GM12878 (cell line): Measurements from ENCODE around the gene OTUD5. TPM values are rescaled to one million over a fixed set of nuclear protein-coding genes. Genes with fewer than 3 reads are reported as not detected.

Experiments
- ATAC-seq: fragments of 200-7000 bp; cut with Tn5 transposase; 3 replicates; pipeline ENCODE4 v1.9.1; 2020; ENCODE audit warnings: mild to moderate bottlenecking, moderate library complexity
- BruUV-seq: library from RNA; stranded (reverse); fragments of 400-500 nt; replicated peaks from 2 replicates; lab custom pipeline; 2021; lab: Mats Ljungman, UMichigan
- CTCF ChIA-PET: fragments of 300-600 bp; sonication (Branson Sonifier 250); formaldehyde crosslinking; extraction: SDS; loops from one replicate; lab custom pipeline; 2021; ENCODE audit warnings: inconsistent platforms; lab: Yijun Ruan, JAX
- POLR2A ChIA-PET: fragments of 350-600 bp; formaldehyde crosslinking; extraction: SDS; loops from one replicate; lab custom pipeline; 2021; ENCODE audit warnings: inconsistent platforms; lab: Charles Lee
- RAD21 ChIA-PET: fragments of 300-600 bp; sonication (Branson Sonifier 250); formaldehyde crosslinking; loops from one replicate; lab custom pipeline; 2023; ENCODE audit warnings: antibody characterized with exemption; ENCODE audit not compliant: unreplicated experiment; lab: Charles Lee
- SMC1A ChIA-PET: fragments of 300-600 bp; sonication (Branson Sonifier 250); formaldehyde crosslinking; loops from one replicate; lab custom pipeline; 2023; ENCODE audit not compliant: unreplicated experiment, uncharacterized antibody; lab: Charles Lee
- DNase-seq: peaks from one replicate; pipeline ENCODE4 v3.0.0-alpha.2; 2011; ENCODE audit warnings: low read depth, low spot score
- FAIRE-seq: peaks from 3 replicates; lab custom pipeline; 2011; peaks lifted over from hg19 to GRCh38; lab: Jason Lieb, UNC
- H2AFZ ChIP-seq: 2 replicates; pipeline ENCODE4 v1.6.0; 2011; ENCODE audit warnings: low read depth, low read length, control low read depth; ENCODE audit not compliant: control insufficient read depth
- H3K27ac ChIP-seq: 2 replicates; pipeline ENCODE4 v1.5.1; 2011; ENCODE audit warnings: control low read depth; ENCODE audit not compliant: control insufficient read depth, insufficient read depth
- H3K27me3 ChIP-seq, 2 experiments: replicated peaks in 1 of 2; 2 replicates each; pipeline versions ENCODE4 v1.6.0 to v1.6.1; 2011; ENCODE audit warnings: low read length in 1 of 2; ENCODE audit not compliant: control insufficient read depth in 2 of 2, insufficient read depth in 2 of 2
- H3K36me3 ChIP-seq, 2 experiments: 2 replicates each; pipeline ENCODE4 v1.5.1; 2011; ENCODE audit warnings: low read length in 1 of 2; ENCODE audit not compliant: control insufficient read depth in 2 of 2, insufficient read depth in 2 of 2
- H3K4me1 ChIP-seq: 2 replicates; pipeline ENCODE4 v1.6.1; 2011; ENCODE audit warnings: mild to moderate bottlenecking, low read length, moderate library complexity, mixed read lengths; ENCODE audit not compliant: control insufficient read depth, insufficient read depth
- H3K4me2 ChIP-seq: 2 replicates; pipeline ENCODE4 v1.6.0; 2011; ENCODE audit warnings: control low read depth; ENCODE audit not compliant: control insufficient read depth, insufficient read depth
- H3K4me3 ChIP-seq: fragments of 200-600 bp; sonication (generic); 2 replicates; pipeline ENCODE4 v1.5.1; 2016
- H3K79me2 ChIP-seq: 2 replicates; pipeline ENCODE4 v1.6.0; 2011; ENCODE audit warnings: low read length; ENCODE audit not compliant: control insufficient read depth, insufficient read depth
- H3K9ac ChIP-seq: 2 replicates; pipeline ENCODE4 v1.8.0; 2011; ENCODE audit warnings: low read length, control low read depth, mixed read lengths; ENCODE audit not compliant: control insufficient read depth, insufficient read depth
- H3K9me3 ChIP-seq: replicated peaks from 3 replicates; pipeline ENCODE4 v1.5.1; 2011; ENCODE audit warnings: mild to moderate bottlenecking, low read length; ENCODE audit not compliant: control insufficient read depth, insufficient read depth
- H4K20me1 ChIP-seq: 2 replicates; pipeline ENCODE4 v1.6.0; 2011; ENCODE audit not compliant: control insufficient read depth, insufficient read depth
- BACH1 ChIP-seq: fragments of 450-650 bp; IDR thresholded peaks from 2 replicates; pipeline ENCODE4 v1.6.1; 2017; ENCODE audit warnings: mild to moderate bottlenecking, borderline replicate concordance
- BCL3 ChIP-seq: IDR thresholded peaks from 2 replicates; pipeline ENCODE4 v1.6.1; 2011; ENCODE audit warnings: borderline replicate concordance, low read depth, mild to moderate bottlenecking, moderate library complexity, low read length; ENCODE audit not compliant: insufficient read depth, poor library complexity, severe bottlenecking
- CBFB ChIP-seq: IDR thresholded peaks from 2 replicates; pipeline ENCODE4 v1.6.1; 2016; ENCODE audit warnings: antibody characterized with exemption, low read depth
- FOS ChIP-seq: IDR thresholded peaks from 3 replicates; pipeline ENCODE4 v1.6.1; 2011; ENCODE audit warnings: borderline replicate concordance; ENCODE audit not compliant: insufficient read length; ENCODE audit errors: extremely low read depth
- FOXK2 ChIP-seq: fragments of 450-650 bp; IDR thresholded peaks from 2 replicates; pipeline ENCODE4 v1.6.1; 2017; ENCODE audit warnings: mild to moderate bottlenecking, moderate library complexity
- IKZF1 ChIP-seq: fragments of 450-650 bp; conservative IDR thresholded peaks from 2 replicates; pipeline ENCODE4 v1.6.1; 2017; ENCODE audit warnings: antibody characterized with exemption, mild to moderate bottlenecking
- IKZF2 ChIP-seq, 2 experiments: fragments of 450-650 bp; IDR thresholded peaks; 2 replicates each; pipeline ENCODE4 v1.6.1; 2017; ENCODE audit warnings: mild to moderate bottlenecking in 2 of 2, moderate library complexity in 2 of 2
- PML ChIP-seq: IDR thresholded peaks from 2 replicates; pipeline ENCODE4 v1.6.1; 2012; ENCODE audit warnings: low read length, inconsistent platforms
- RAD21 ChIP-seq: IDR thresholded peaks from 2 replicates; pipeline ENCODE4 v1.6.1; 2011; ENCODE audit warnings: mild to moderate bottlenecking, low read depth, low read length, moderate library complexity; ENCODE audit not compliant: insufficient read depth
- REST ChIP-seq: IDR thresholded peaks from 2 replicates; pipeline ENCODE4 v1.6.1; 2012; ENCODE audit warnings: mild to moderate bottlenecking, low read depth, low read length
- ZSCAN29 ChIP-seq: fragments of 450-650 bp; IDR thresholded peaks from 2 replicates; pipeline ENCODE4 v1.6.1; 2017; ENCODE audit warnings: mild to moderate bottlenecking, moderate library complexity
- WGBS: methylation state at CpG from one replicate; pipeline ENCODE4 v1.1.6; 2016; ENCODE audit warnings: low lambda C conversion rate; ENCODE audit not compliant: insufficient replicate concordance, insufficient coverage; ENCODE audit errors: missing lambda C conversion rate; 5-methylcytosine and 5-hydroxymethylcytosine counted together
- in situ Hi-C: fragments of 300-500 bp; cut with MboI; formaldehyde crosslinking; loops from 9 replicates; pipeline ENCODE4 v1.14.3; 2018; ENCODE audit warnings: mixed read lengths
- intact Hi-C: fragments of 100-400 bp; cut with micrococcal nuclease; formaldehyde crosslinking; loops from one replicate; pipeline ENCODE4 v1.14.2; 2022; ENCODE audit not compliant: unreplicated experiment
- polyA plus RNA-seq, 11 experiments: library from polyadenylated mRNA; depleted of rRNA in 4 of 11; unstranded in 6 of 11; stranded (reverse) in 5 of 11; fragments of >200 nt; fragmentation: Nextera tagmentation in 4 of 11; fragmentation: Illumina TruSeq in 1 of 11; extraction: Ambion mirVana in 4 of 11; extraction: Trizol in 1 of 11; gene quantifications; 1 replicate in 1 of 11; 2 replicates in 10 of 11; pipeline versions ENCODE4 v1.2.1 to v1.2.3, GENCODE V29; 2011 to 2016; ENCODE audit warnings: inconsistent platforms in 2 of 11, missing spikeins in 2 of 11, low read depth in 1 of 11
- total RNA-seq, 4 experiments: library from RNA; depleted of rRNA in 3 of 4; stranded (reverse); fragments of >200 nt in 3 of 4; fragmentation: Illumina TruSeq in 1 of 4; extraction: Trizol in 1 of 4; gene quantifications; 2 replicates each; pipeline versions ENCODE4 v1.2.1 to v1.2.3, GENCODE V29; 2013 to 2021

Gene OTUD5
- total and polyA plus RNA-seq, 10 of the 15 experiments (the other 5 are each of a cell fraction or from before 2014, with no cell fraction given): 2.0 to 50.3 (median 22.7) TPM

GRCh38 chrX:48919947-48920717 lies 37.3 kb downstream of the OTUD5 start (continued):
- TF ChIP-seq RAD21 (no peak), BACH1 (peak; percentile 23; the same call in 1 of the 2 replicates), REST (no peak)
- TF ChIP-seq, all 136 proteins: peak for 3

GRCh38 chrX:48919360-48919841 lies 38.0 kb downstream of the OTUD5 start:
- H3K27ac ChIP-seq: peak overlapping the region; percentile 51
- SMC1A ChIA-PET: interaction anchor here (2.3 kb wide), 1 partner anchor 18 kb away, joined by 12 read pairs; no protein-coding TSS in a partner anchor
- BruUV-seq: TSS peak; percentile 97
- peak overlapping the region; percentile 58 for H3K9ac ChIP-seq
- TF ChIP-seq IKZF1 (peak; percentile 13), CBFB (0 out of 2 replicates have a peak, but pooled peaks have one; percentile 7), IKZF2 (IDR thresholded peaks at IDR 0.05) (0 out of 4 replicates have a peak, but pooled peaks have one; percentile 8 to 36), ZSCAN29 (no peak), FOXK2 (no peak), BCL3 (peak; percentile 1), FOS (no peak), PML (peak; percentile 57; the same call in 1 of the 2 replicates)
- FAIRE-seq: peak; percentile 7
- CTCF ChIA-PET: interaction anchor here (1.0 to 1.6 kb wide), 3 partner anchors 18 to 26 kb away, joined by 3 to 8 read pairs (median 6); no protein-coding TSS in a partner anchor
- in situ Hi-C loops: no loop called here
- POLR2A ChIA-PET: interaction anchor here (0.6 to 2.9 kb wide), 3 partner anchors 20 to 236 kb away, joined by 3 to 21 read pairs (median 3); no protein-coding TSS in a partner anchor
- RAD21 ChIA-PET: interaction anchor here (0.6 to 1.0 kb wide), 4 partner anchors 13 to 20 kb away, joined by 3 to 5 read pairs (median 4); no protein-coding TSS in a partner anchor
- H3K36me3 ChIP-seq: no peaks in the 10 kb centered on the region; a peak in 1 of 4 replicates
- no peak overlapping the region for H2AFZ ChIP-seq
- peak overlapping the region; percentile 56; the same call in 1 of the 2 replicates for H3K4me2 ChIP-seq
- H3K79me2 ChIP-seq: peaks cover 38% of the 10 kb centered on the region
- peak; percentile 48 for ATAC-seq
- intact Hi-C loops: loop anchor here (1.0 to 5.0 kb wide), 3 partner anchors 18 to 123 kb away; partner anchors contain the start of genes OTUD5 and TFE3
- DNase-seq: no peak
- peaks cover 3% of the 10 kb centered on the region for H4K20me1 ChIP-seq
- H3K4me3 ChIP-seq: peak overlapping the region; percentile 43; the same call in 1 of the 2 replicates
- H3K27me3 ChIP-seq: no peaks in the 10 kb centered on the region
- H3K9me3 ChIP-seq: no peaks in the 10 kb centered on the region; the same call in 2 of the 3 replicates
- H3K4me1 ChIP-seq: peaks cover 9% of the 10 kb centered on the region
- WGBS: 36% methylated on average over 15 of the region's 15 CpGs
